Measurements from ENCODE around the gene PDE4B. TPM values are rescaled to one million over a fixed set of nuclear protein-coding genes. Genes with fewer than 3 reads are reported as not detected.

The PDE4B gene
- total RNA-seq, 4 donors from 2014 or later, result 5.2 to 16.6 (median 9.6) TPM

DNA sequence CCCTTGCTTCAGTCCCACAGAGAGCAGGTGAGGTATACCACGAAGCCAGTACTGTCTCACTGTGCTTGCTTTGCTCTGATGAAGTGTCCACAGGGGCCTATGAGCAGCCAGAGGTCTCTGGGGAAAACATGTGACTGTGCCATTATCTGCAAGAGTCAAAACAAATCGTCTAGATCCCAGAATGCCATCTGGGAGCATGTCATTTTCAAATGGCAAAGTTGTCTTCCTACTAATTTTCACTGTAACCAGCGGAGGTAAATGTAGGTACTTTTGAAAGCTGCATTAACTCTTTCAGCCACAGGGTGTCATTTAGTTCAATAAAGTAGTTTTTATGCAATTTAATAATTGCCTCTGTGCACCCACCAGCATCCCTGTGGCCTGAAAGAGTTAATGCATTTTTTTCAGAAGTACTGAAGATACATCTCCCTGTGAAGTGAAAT lies 567.6 kb downstream of the PDE4B start:
- peaks cover 0 to 37% (median 5%) of the 10 kb centered on the region in 3 donors for H3K36me3 ChIP-seq
- H3K27me3 ChIP-seq, result no peaks in the 10 kb centered on the region
- TF ChIP-seq, protein P1, sequence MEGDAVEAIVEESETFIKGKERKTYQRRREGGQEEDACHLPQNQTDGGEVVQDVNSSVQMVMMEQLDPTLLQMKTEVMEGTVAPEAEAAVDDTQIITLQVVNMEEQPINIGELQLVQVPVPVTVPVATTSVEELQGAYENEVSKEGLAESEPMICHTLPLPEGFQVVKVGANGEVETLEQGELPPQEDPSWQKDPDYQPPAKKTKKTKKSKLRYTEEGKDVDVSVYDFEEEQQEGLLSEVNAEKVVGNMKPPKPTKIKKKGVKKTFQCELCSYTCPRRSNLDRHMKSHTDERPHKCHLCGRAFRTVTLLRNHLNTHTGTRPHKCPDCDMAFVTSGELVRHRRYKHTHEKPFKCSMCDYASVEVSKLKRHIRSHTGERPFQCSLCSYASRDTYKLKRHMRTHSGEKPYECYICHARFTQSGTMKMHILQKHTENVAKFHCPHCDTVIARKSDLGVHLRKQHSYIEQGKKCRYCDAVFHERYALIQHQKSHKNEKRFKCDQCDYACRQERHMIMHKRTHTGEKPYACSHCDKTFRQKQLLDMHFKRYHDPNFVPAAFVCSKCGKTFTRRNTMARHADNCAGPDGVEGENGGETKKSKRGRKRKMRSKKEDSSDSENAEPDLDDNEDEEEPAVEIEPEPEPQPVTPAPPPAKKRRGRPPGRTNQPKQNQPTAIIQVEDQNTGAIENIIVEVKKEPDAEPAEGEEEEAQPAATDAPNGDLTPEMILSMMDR (IDR thresholded peaks at IDR 0.05), result no peak
- no peak for TF ChIP-seq POLR2A (IDR thresholded peaks at IDR 0.05)
- TF ChIP-seq EP300 (IDR thresholded peaks at IDR 0.05), result no peak
- H3K9me3 ChIP-seq, result no peaks in the 10 kb centered on the region
- H3K4me3 ChIP-seq, result no peak overlapping the region
- WGBS, 2 donors, result 60 to 62% methylated on average over 3 of the region's 3 CpGs
- peak overlapping the region in 1 of 4 donors; percentile 49 for H3K27ac ChIP-seq
- H3K4me1 ChIP-seq, result peaks cover 0 to 22% (median 5%) of the 10 kb centered on the region in 4 donors
- no peak for DNase-seq (ENCODE audit: low spot score in 2 of 2)

DNA sequence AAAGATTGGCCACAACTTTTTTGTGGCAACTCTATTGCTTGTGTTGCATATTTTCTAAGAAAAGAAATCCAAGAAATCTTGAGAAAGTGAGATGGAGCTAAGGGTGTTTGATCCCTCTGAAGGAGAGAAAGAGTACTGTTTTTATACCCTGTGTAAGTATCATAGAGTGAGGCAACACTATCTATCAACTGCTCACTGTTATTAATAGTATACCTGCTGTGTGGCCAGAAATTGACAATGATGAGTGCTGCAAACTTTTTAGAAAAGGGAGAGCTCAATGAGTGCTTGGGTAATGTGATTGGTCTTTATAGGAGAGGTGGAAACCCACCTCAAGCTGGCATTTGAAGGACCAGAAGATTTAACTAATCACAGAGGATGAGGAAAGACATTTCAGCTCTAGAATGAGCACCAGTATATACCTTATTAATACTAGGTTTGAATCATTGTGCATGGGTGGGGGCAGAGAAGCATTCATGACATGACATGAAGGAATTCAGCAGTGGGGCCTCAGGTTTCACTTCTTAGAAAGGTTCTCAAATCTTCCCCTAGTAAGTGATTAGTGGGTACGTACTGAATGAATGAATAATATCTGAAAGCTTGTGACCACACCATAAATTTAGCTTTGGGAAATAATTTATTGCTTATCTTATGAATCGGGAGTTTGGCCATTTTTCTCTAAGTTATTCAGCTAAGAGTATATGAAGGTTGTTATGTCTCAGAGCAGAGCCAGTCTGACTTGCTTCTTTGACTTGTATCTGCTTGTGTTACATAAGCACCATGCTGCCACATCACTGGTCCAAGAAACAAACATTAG lies 572.1 kb downstream of the PDE4B start:
- DNase-seq (ENCODE audit: low spot score in 2 of 2), result no peak
- Histone ChIP-seq H3K4me3 (no peak overlapping the region), H3K27ac (no peak overlapping the region), H3K9me3 (no peaks in the 10 kb centered on the region), H3K27me3 (no peaks in the 10 kb centered on the region), H3K4me1 (peaks cover 0 to 6% (median 2%) of the 10 kb centered on the region in 4 donors), H3K36me3 (peaks cover 0 to 71% (median 11%) of the 10 kb centered on the region in 3 donors)
- TF ChIP-seq EP300 (IDR thresholded peaks at IDR 0.05), result no peak
- no peak for TF ChIP-seq POLR2A (IDR thresholded peaks at IDR 0.05)
- TF ChIP-seq, protein P1 (IDR thresholded peaks at IDR 0.05), result no peak
- WGBS, 2 donors, result 90 to 98% methylated on average over 2 of the region's 2 CpGs

DNA sequence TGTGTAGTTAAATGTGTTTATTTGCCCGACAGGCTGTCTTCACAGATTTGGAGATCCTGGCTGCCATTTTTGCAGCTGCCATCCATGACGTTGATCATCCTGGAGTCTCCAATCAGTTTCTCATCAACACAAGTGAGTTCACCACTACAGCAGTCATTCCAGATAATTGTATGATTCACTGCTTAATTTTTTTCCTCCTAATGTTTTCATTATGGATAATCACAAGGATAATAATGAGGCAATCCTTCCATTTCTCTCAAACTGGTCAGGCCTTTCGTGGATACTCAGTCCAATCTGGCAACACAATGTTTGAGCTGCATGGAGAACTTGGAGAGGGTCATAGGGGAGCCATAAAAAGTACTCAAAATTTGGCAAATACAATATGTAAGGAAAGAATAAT lies 572.9 kb downstream of the PDE4B start:
- Histone ChIP-seq H3K4me1 (peaks cover 0 to 4% (median 0%) of the 10 kb centered on the region in 4 donors), H3K27ac (no peak overlapping the region), H3K9me3 (no peaks in the 10 kb centered on the region), H3K4me3 (no peak overlapping the region), H3K27me3 (no peaks in the 10 kb centered on the region), H3K36me3 (peaks cover 0 to 71% (median 11%) of the 10 kb centered on the region in 3 donors)
- DNase-seq (ENCODE audit: low spot score in 2 of 2), result no peak
- TF ChIP-seq POLR2A (IDR thresholded peaks at IDR 0.05) (no peak), EP300 (IDR thresholded peaks at IDR 0.05) (no peak)
- TF ChIP-seq, protein P1 (IDR thresholded peaks at IDR 0.05), result no peak
- WGBS, 2 donors, result 74 to 89% methylated on average over 3 of the region's 3 CpGs

DNA sequence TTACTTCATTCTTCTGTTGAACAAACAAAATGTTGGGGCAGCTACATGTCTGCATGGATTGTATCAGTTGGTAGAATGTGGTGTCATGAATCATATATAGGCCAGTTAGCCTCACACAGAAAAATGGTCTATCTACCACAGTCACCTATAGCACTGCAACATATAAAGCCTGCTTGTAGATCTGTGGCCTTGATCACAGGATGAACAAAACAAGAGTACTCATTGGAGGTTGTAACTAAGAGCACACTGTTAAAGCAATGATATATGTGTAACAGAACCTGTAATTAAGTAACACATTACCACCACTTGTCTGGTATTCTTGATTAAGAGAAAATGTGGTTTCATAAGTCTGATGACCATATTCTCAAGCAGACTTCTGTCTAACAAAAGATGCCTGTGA lies 573.9 kb downstream of the PDE4B start:
- H3K9me3 ChIP-seq, result no peaks in the 10 kb centered on the region
- peaks cover 0 to 71% (median 11%) of the 10 kb centered on the region in 3 donors for H3K36me3 ChIP-seq
- H3K27ac ChIP-seq, result no peak overlapping the region
- no peak for DNase-seq (ENCODE audit: low spot score in 2 of 2)
- H3K27me3 ChIP-seq, result no peaks in the 10 kb centered on the region
- TF ChIP-seq, protein P1 (IDR thresholded peaks at IDR 0.05), result no peak
- TF ChIP-seq EP300 (IDR thresholded peaks at IDR 0.05) (no peak), POLR2A (IDR thresholded peaks at IDR 0.05) (no peak)
- H3K4me1 ChIP-seq, result peaks cover 0 to 12% (median 7%) of the 10 kb centered on the region in 4 donors
- H3K4me3 ChIP-seq, result no peak overlapping the region

DNA sequence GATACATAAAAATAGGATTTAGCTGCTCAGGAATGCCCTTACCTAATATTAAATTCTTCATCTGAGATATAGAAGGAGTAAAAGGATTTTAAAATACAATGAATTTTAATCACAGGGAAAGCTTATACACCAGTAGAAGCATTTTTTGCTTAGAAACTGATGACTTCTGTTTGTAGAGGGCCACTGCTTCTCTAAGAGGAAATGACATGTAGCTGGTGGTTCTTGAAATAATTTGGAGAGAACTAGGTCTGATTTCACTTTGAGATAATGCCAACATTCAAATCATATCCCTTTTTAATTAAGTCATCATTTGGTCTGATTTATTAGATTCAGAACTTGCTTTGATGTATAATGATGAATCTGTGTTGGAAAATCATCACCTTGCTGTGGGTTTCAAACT lies 574.7 kb downstream of the PDE4B start:
- H3K4me3 ChIP-seq, result no peak overlapping the region
- peaks cover 0 to 19% (median 13%) of the 10 kb centered on the region in 4 donors for H3K4me1 ChIP-seq
- H3K27me3 ChIP-seq, result no peaks in the 10 kb centered on the region
- DNase-seq (ENCODE audit: low spot score in 2 of 2), result no peak
- no peaks in the 10 kb centered on the region for H3K9me3 ChIP-seq
- TF ChIP-seq EP300 (IDR thresholded peaks at IDR 0.05), result no peak
- no peak for TF ChIP-seq POLR2A (IDR thresholded peaks at IDR 0.05)
- TF ChIP-seq, protein P1 (IDR thresholded peaks at IDR 0.05), result no peak
- no peak overlapping the region for H3K27ac ChIP-seq
- H3K36me3 ChIP-seq, result peaks cover 0 to 71% (median 11%) of the 10 kb centered on the region in 3 donors
